HFF-Myc (cell line): ENCODE measurements around the gene RALGAPB.
"Not testable (repeated sequence)": the region's sequence is repeated elsewhere in the genome, so short reads cannot be mapped to it uniquely, and the experiment has no call there.

Experiments
- DNase-seq: peaks from one replicate; pipeline ENCODE4 v3.0.0-alpha.2; 2011; ENCODE audit warnings: low read depth; ENCODE audit errors: extremely low read depth
- H3K4me3 ChIP-seq: replicated peaks from 2 replicates; pipeline ENCODE4 v1.5.1; 2011; ENCODE audit warnings: low read depth, mild to moderate bottlenecking, control low read depth, low read length
- TF ChIP-seq, protein P1 (sequence below): IDR thresholded peaks from 2 replicates; pipeline ENCODE4 v1.5.1; 2012; ENCODE audit warnings: mild to moderate bottlenecking, low read depth, low read length, control low read depth; ENCODE audit errors: missing control alignments

The RALGAPB gene

GRCh38 chr20:38454556-38455473, 17.8 kb upstream of the RALGAPB start:
- no peak for DNase-seq
- TF ChIP-seq, protein P1, sequence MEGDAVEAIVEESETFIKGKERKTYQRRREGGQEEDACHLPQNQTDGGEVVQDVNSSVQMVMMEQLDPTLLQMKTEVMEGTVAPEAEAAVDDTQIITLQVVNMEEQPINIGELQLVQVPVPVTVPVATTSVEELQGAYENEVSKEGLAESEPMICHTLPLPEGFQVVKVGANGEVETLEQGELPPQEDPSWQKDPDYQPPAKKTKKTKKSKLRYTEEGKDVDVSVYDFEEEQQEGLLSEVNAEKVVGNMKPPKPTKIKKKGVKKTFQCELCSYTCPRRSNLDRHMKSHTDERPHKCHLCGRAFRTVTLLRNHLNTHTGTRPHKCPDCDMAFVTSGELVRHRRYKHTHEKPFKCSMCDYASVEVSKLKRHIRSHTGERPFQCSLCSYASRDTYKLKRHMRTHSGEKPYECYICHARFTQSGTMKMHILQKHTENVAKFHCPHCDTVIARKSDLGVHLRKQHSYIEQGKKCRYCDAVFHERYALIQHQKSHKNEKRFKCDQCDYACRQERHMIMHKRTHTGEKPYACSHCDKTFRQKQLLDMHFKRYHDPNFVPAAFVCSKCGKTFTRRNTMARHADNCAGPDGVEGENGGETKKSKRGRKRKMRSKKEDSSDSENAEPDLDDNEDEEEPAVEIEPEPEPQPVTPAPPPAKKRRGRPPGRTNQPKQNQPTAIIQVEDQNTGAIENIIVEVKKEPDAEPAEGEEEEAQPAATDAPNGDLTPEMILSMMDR: no peak
- no peak overlapping the region for H3K4me3 ChIP-seq

GRCh38 chr20:38458314-38458713, 14.3 kb upstream of the RALGAPB start:
- H3K4me3 ChIP-seq: no peak overlapping the region
- no peak for DNase-seq
- TF ChIP-seq, protein P1: no peak

DNA sequence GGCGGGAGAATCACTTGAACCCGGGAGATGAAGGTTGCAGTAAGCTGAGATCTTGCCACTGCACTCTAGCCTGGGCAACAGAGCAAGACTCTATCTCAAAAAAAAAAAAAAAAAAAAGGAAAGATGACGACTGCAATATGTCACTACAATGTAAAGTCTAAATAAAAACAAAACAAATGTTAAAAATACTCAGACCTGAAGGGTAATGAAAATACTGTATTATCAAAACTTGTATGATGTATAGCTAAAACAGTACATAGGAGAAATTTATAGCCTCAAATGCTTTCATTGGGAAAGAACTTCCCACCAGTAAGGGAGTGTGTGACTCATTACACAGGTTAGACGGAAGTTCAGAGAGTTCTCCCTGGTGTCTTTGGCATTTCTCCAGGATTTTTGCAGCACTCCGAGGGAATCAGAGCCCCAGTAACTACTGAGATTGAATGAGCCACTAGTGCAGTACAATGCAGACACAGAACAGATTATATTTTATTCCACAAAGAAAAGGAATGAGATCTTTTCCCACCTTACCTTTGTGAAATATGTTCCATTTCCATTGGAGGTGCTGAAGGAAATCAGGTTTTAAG, 12.5 kb upstream of the RALGAPB start:
- TF ChIP-seq, protein P1: no peak
- H3K4me3 ChIP-seq: no peak overlapping the region
- peak; percentile 82 for DNase-seq

DNA sequence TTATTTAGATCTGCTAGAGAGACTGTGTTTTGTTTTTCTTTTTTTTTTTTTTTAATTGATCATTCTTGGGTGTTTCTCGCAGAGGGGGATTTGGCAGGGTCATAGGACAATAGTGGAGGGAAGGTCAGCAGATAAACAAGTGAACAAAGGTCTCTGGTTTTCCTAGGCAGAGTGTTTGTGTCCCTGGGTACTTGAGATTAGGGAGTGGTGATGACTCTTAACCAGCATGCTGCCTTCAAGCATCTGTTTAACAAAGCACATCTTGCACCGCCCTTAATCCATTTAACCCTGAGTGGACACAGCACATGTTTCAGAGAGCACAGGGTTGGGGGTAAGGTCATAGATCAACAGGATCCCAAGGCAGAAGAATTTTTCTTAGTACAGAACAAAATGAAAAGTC, 12.0 kb upstream of the RALGAPB start:
- H3K4me3 ChIP-seq, DNase-seq: not testable (repeated sequence)

- not testable (repeated sequence) for DNase-seq
Measured at GRCh38 chr20:38461167-38461566, 11.5 kb upstream of the RALGAPB start.

GRCh38 chr20:38461569-38461968, 11.1 kb upstream of the RALGAPB start:
- H3K4me3 ChIP-seq, DNase-seq: not testable (repeated sequence)

More at GRCh38 chr20:38461167-38461566, 11.5 kb upstream of the RALGAPB start:
- H3K4me3 ChIP-seq: not testable (repeated sequence)

DNA sequence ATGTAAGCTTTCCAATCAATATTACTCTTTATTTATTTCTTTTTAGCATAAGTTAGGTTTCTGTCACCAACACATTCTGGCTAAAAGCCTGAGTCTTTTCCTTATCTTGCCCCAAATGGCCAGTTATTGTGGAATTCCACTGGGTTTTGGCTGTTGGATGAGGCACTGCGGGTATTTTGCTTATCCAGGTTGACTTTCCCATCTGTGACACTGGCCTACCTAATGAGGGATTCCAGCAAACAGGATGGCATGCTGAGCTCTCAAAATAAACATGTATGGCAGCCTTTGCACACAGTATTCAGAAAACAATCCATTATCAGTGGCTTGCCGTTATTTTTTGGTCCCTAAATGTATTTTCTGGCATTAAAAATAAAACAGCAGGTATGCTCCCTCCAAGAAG, 6.5 kb upstream of the RALGAPB start:
- no peak overlapping the region for H3K4me3 ChIP-seq
- no peak for DNase-seq
- TF ChIP-seq, protein P1: no peak

DNA sequence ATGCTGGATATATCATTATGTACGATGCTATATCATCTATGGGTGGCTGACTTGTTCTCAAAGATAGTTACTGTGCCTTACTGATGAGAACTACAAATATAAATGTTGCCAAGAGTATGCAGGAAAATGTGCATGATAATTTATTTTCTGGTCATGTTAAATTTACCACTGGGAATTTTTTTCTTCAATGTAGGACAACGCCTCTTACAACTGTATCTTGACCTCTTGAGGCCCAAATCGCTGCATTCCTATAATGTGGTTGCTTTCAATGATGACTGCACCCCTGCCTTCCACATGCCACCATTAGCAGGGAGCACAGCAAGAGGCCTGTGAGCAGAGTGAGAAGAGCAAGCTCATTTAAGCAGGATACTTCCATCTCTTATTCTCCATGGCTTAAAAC, 5.7 kb upstream of the RALGAPB start:
- no peak for DNase-seq
- TF ChIP-seq, protein P1: no peak
- no peak overlapping the region for H3K4me3 ChIP-seq
